Uterus (tissue), 2 donors: ENCODE data around the gene BTBD9.

Source experiments
- POLR2A ChIP-seq, 2 donors: fragments of 450-650 bp; IDR thresholded peaks; one replicate each; pipeline ENCODE4 v1.6.1; 2016; ENCODE audit warnings: antibody characterized with exemption in 2 of 2, mild to moderate bottlenecking in 1 of 2, moderate library complexity in 1 of 2
- TF ChIP-seq, protein P1 (sequence below), 4 experiments: fragments of 200-600 bp in 2 of 4; fragments of 450-650 bp in 2 of 4; sonication (generic) in 2 of 4; IDR thresholded peaks; one replicate each; pipeline ENCODE4 v1.5.1; 2016 to 2019; ENCODE audit warnings: antibody characterized with exemption in 4 of 4, mild to moderate bottlenecking in 2 of 4, moderate library complexity in 1 of 4

GRCh38 chr6:38406096-38406495, 233.6 kb downstream of the BTBD9 start:
- TF ChIP-seq, protein P1, sequence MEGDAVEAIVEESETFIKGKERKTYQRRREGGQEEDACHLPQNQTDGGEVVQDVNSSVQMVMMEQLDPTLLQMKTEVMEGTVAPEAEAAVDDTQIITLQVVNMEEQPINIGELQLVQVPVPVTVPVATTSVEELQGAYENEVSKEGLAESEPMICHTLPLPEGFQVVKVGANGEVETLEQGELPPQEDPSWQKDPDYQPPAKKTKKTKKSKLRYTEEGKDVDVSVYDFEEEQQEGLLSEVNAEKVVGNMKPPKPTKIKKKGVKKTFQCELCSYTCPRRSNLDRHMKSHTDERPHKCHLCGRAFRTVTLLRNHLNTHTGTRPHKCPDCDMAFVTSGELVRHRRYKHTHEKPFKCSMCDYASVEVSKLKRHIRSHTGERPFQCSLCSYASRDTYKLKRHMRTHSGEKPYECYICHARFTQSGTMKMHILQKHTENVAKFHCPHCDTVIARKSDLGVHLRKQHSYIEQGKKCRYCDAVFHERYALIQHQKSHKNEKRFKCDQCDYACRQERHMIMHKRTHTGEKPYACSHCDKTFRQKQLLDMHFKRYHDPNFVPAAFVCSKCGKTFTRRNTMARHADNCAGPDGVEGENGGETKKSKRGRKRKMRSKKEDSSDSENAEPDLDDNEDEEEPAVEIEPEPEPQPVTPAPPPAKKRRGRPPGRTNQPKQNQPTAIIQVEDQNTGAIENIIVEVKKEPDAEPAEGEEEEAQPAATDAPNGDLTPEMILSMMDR (IDR thresholded peaks at IDR 0.05): no peak
- TF ChIP-seq POLR2A (IDR thresholded peaks at IDR 0.05): no peak
